Measurements from ENCODE around the gene KRTAP4-8. TPM values are rescaled to one million over a fixed set of nuclear protein-coding genes. Genes with fewer than 3 reads are reported as not detected.
"Not testable (repeated sequence)": the region's sequence is repeated elsewhere in the genome, so short reads cannot be mapped to it uniquely, and the experiment has no call there.

KRTAP4-8 gene
- total and polyA plus RNA-seq, 4 donors, result not detected

DNA sequence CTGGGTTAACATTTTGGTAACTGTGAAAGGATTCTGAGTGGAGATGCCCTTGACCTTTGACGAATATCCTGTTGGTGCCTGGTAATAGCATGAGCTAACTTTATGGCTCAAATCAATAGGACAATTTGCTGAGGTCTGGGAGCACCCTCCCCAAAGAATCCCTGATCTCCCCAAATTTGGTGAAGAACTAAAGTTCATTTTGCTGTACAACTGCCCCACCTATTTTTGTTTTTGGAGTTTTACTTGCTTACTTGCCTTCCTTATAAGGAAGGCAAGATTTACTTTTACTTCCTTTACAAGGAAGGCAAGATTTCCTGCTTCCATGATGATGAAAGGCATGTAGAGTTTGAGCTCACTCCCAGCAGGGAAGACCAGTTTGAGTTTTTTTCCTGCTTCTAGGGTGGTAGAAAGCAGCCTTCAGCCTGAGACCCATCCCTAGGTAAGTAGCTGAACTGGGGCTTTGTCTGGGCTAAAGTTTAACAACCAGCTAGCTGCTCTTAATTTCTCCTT, 10.1 kb upstream of the KRTAP4-8 start:
- no peak for TF ChIP-seq TAF1 (conservative IDR thresholded peaks at IDR 0.05)
- no peak for TF ChIP-seq JUND (IDR thresholded peaks at IDR 0.05)
- no peak for TF ChIP-seq RXRA (IDR thresholded peaks at IDR 0.05)
- no peak for TF ChIP-seq FOXA2 (IDR thresholded peaks at IDR 0.05)
- TF ChIP-seq, protein P1, sequence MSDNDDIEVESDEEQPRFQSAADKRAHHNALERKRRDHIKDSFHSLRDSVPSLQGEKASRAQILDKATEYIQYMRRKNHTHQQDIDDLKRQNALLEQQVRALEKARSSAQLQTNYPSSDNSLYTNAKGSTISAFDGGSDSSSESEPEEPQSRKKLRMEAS (IDR thresholded peaks at IDR 0.05), result no peak
- no peaks in the 10 kb centered on the region for H3K4me1 ChIP-seq (ENCODE audit: control insufficient read depth in 4 of 4, insufficient read depth in 4 of 4, low read length in 3 of 4)
- H3K9me3 ChIP-seq (ENCODE audit: control insufficient read depth in 4 of 4, low read length in 3 of 4), result no peaks in the 10 kb centered on the region
- DNase-seq (ENCODE audit: low spot score), result no peak
- H3K9ac ChIP-seq (ENCODE audit: low read depth in 1 of 2, low read length in 2 of 2), result no peak overlapping the region
- no peaks in the 10 kb centered on the region for H3K36me3 ChIP-seq (ENCODE audit: control insufficient read depth in 4 of 4, insufficient read depth in 3 of 4, low read depth in 1 of 4, low read length in 3 of 4)
- H3K27me3 ChIP-seq (ENCODE audit: control insufficient read depth in 4 of 4, insufficient read depth in 4 of 4, low read length in 3 of 4), result no peaks in the 10 kb centered on the region
- 49% methylated on average over 1 of the region's 1 CpG for WGBS
- H3K4me3 ChIP-seq (ENCODE audit: low read depth in 1 of 3, low read length in 3 of 3), result no peak overlapping the region
- H3K27ac ChIP-seq (ENCODE audit: low read depth in 1 of 2, low read length in 2 of 2), result no peak overlapping the region

DNA sequence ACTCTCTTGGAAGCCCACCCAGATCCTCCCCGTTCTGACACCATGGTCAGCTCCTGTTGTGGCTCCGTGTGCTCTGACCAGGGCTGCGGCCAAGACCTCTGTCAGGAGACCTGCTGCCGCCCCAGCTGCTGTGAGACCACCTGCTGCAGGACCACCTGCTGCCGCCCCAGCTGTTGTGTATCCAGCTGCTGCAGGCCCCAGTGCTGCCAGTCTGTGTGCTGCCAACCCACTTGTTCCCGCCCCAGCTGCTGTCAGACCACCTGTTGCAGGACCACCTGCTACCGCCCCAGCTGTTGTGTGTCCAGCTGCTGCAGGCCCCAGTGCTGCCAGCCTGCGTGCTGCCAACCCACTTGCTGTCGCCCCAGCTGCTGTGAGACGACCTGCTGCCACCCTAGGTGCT, 7.4 kb upstream of the KRTAP4-8 start, which contains the start of gene KRTAP4-9:
Gene KRTAP4-9, plus strand, starts transcription at position 43 of the 400 bp plus-strand sequence. Its CDS starts 0 bp downstream, at position 43.
- not testable (repeated sequence) for H3K27ac ChIP-seq (ENCODE audit: low read depth in 1 of 2, low read length in 2 of 2); H3K9me3 ChIP-seq (ENCODE audit: control insufficient read depth in 4 of 4, low read length in 3 of 4); H3K36me3 ChIP-seq (ENCODE audit: control insufficient read depth in 4 of 4, insufficient read depth in 3 of 4, low read depth in 1 of 4, low read length in 3 of 4); H3K4me3 ChIP-seq (ENCODE audit: low read depth in 1 of 3, low read length in 3 of 3); H3K27me3 ChIP-seq (ENCODE audit: control insufficient read depth in 4 of 4, insufficient read depth in 4 of 4, low read length in 3 of 4); DNase-seq (ENCODE audit: low spot score); H3K9ac ChIP-seq (ENCODE audit: low read depth in 1 of 2, low read length in 2 of 2); H3K4me1 ChIP-seq (ENCODE audit: control insufficient read depth in 4 of 4, insufficient read depth in 4 of 4, low read length in 3 of 4)
- 60% methylated on average over 9 of the region's 10 CpGs for WGBS

DNA sequence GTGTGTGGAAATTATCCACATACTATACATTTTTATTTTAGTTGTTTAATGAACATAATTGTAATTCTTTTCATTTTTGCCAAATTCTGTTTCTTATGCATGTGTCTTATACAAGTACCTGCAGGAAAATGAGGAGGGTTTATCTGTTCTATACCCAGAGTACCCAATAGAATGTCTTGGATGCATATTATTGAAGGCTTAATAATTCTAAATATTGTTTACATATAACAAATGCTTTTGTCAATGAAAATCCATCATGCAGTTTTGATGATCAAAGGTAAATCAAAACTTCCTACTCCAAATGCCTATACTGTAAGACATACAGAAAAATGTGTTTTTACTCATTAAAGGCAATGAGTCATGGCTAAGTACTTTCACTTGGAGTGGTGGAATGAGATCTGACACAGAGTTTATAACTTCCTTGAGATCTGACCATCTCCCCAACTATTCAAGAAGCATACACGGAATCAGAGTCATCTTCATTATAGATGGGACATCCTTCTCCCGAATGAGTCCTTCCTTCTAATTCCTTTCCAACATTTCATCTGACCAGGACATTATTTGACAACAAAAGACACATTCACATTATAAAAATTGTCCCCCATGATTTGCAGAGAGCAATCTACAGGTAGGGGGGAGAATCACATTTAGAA, 6.6 kb upstream of the KRTAP4-8 start:
- H3K4me1 ChIP-seq (ENCODE audit: control insufficient read depth in 4 of 4, insufficient read depth in 4 of 4, low read length in 3 of 4); H3K36me3 ChIP-seq (ENCODE audit: control insufficient read depth in 4 of 4, insufficient read depth in 3 of 4, low read depth in 1 of 4, low read length in 3 of 4); H3K9ac ChIP-seq (ENCODE audit: low read depth in 1 of 2, low read length in 2 of 2); H3K27me3 ChIP-seq (ENCODE audit: control insufficient read depth in 4 of 4, insufficient read depth in 4 of 4, low read length in 3 of 4); H3K9me3 ChIP-seq (ENCODE audit: control insufficient read depth in 4 of 4, low read length in 3 of 4); DNase-seq (ENCODE audit: low spot score); H3K4me3 ChIP-seq (ENCODE audit: low read depth in 1 of 3, low read length in 3 of 3); H3K27ac ChIP-seq (ENCODE audit: low read depth in 1 of 2, low read length in 2 of 2): not testable (repeated sequence)
- WGBS, result 81% methylated on average over 2 of the region's 2 CpGs

DNA sequence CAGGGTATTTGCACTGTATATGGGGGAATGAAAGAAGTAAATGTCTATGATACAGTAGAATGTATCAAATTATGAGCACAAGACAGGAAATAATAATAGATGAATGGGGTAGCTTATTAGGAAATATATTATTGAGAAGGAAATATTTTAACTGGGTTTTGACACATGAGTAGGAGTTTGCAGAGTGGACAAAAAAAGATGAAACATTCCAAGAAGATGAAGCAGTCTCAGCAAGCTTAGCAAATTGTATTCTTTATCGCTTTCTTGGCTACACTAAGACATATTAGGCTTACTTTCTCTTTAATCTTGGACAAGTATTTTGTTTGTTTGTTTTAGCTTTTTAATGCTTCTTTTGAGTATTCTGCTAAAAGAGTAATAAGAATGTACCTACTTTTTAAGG, 6.0 kb upstream of the KRTAP4-8 start:
- Histone ChIP-seq H3K4me1 (ENCODE audit: control insufficient read depth in 4 of 4, insufficient read depth in 4 of 4, low read length in 3 of 4) (no peaks in the 10 kb centered on the region), H3K36me3 (ENCODE audit: control insufficient read depth in 4 of 4, insufficient read depth in 3 of 4, low read depth in 1 of 4, low read length in 3 of 4) (no peaks in the 10 kb centered on the region), H3K9me3 (ENCODE audit: control insufficient read depth in 4 of 4, low read length in 3 of 4) (no peaks in the 10 kb centered on the region), H3K4me3 (ENCODE audit: low read depth in 1 of 3, low read length in 3 of 3) (no peak overlapping the region), H3K27me3 (ENCODE audit: control insufficient read depth in 4 of 4, insufficient read depth in 4 of 4, low read length in 3 of 4) (no peaks in the 10 kb centered on the region), H3K9ac (ENCODE audit: low read depth in 1 of 2, low read length in 2 of 2) (no peak overlapping the region), H3K27ac (ENCODE audit: low read depth in 1 of 2, low read length in 2 of 2) (no peak overlapping the region)
- 87% methylated on average over 1 of the region's 1 CpG for WGBS
- no peak for TF ChIP-seq HNF4A (conservative IDR thresholded peaks at IDR 0.05)
- TF ChIP-seq, protein P2, sequence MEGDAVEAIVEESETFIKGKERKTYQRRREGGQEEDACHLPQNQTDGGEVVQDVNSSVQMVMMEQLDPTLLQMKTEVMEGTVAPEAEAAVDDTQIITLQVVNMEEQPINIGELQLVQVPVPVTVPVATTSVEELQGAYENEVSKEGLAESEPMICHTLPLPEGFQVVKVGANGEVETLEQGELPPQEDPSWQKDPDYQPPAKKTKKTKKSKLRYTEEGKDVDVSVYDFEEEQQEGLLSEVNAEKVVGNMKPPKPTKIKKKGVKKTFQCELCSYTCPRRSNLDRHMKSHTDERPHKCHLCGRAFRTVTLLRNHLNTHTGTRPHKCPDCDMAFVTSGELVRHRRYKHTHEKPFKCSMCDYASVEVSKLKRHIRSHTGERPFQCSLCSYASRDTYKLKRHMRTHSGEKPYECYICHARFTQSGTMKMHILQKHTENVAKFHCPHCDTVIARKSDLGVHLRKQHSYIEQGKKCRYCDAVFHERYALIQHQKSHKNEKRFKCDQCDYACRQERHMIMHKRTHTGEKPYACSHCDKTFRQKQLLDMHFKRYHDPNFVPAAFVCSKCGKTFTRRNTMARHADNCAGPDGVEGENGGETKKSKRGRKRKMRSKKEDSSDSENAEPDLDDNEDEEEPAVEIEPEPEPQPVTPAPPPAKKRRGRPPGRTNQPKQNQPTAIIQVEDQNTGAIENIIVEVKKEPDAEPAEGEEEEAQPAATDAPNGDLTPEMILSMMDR (IDR thresholded peaks at IDR 0.05; ENCODE audit: low read depth, low read length, missing input control), result no peak
- no peak for TF ChIP-seq SP1 (IDR thresholded peaks at IDR 0.05)
- TF ChIP-seq RAD21 (IDR thresholded peaks at IDR 0.05), result no peak
- no peak for TF ChIP-seq FOXA1 (IDR thresholded peaks at IDR 0.05)
- no peak for TF ChIP-seq REST (IDR thresholded peaks at IDR 0.05)
- no peak for TF ChIP-seq NR2F2 (IDR thresholded peaks at IDR 0.05)
- TF ChIP-seq JUND (IDR thresholded peaks at IDR 0.05), result no peak
- TF ChIP-seq EGR1 (IDR thresholded peaks at IDR 0.05; ENCODE audit: low read depth in 2 of 2), result no peak
- no peak for DNase-seq (ENCODE audit: low spot score)
